NCI-H128 (cell line): Measurements from ENCODE around the gene MAP3K21.

Experiments used
- DNase-seq: peaks from one replicate; lab custom pipeline; 2025; ENCODE audit not compliant: unreplicated experiment; lab: John Stamatoyannopoulos, UW

MAP3K21 gene

DNA sequence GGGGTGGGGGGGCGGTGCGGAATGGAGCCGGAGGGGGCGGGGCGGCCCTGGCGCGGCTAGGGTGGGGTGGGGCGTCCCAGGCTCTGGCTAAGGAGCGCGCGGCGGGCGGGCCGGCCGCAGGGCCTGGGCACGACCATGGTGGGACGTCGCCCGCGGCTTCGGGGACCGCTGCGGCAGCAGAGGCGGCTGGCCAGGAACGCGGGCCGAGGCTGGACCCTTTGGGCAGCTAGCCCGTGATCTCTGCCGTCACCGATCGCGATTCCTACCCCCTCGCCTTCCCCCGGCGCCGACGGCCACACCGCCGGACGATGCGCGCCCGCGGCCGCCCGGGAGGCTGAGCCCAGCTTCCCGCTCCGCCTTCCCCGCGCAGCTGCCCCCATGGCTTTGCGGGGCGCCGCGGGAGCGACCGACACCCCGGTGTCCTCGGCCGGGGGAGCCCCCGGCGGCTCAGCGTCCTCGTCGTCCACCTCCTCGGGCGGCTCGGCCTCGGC, at the start of gene MAP3K21:
TSS of gene MAP3K21 (plus strand) at position 74 of the 491 bp plus-strand sequence. CDS start at position 379, 305 bp downstream.
- DNase-seq: no peak

DNA sequence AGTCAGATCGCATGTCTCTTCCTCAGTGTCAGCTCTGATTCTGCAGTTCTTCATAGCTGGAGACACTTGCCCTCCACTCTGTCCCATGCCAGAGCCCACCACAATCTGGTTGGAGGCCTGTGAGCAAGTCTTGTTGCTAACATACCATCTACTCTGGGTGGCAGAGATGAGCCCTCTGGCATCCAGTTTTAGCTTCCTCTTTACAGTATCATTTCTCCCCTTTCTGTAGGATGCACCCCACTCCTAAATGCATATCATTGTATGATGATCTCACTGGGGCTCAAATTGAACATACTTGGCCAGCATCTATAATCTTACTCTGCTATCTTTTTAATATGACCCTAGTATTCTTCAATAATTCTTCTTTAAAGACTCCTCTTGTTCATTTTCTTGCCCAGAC, 48.9 kb upstream of the MAP3K21 start:
- DNase-seq: no peak

GRCh38 chr1:233279971-233280370, 47.6 kb upstream of the MAP3K21 start:
- no peak for DNase-seq

DNA sequence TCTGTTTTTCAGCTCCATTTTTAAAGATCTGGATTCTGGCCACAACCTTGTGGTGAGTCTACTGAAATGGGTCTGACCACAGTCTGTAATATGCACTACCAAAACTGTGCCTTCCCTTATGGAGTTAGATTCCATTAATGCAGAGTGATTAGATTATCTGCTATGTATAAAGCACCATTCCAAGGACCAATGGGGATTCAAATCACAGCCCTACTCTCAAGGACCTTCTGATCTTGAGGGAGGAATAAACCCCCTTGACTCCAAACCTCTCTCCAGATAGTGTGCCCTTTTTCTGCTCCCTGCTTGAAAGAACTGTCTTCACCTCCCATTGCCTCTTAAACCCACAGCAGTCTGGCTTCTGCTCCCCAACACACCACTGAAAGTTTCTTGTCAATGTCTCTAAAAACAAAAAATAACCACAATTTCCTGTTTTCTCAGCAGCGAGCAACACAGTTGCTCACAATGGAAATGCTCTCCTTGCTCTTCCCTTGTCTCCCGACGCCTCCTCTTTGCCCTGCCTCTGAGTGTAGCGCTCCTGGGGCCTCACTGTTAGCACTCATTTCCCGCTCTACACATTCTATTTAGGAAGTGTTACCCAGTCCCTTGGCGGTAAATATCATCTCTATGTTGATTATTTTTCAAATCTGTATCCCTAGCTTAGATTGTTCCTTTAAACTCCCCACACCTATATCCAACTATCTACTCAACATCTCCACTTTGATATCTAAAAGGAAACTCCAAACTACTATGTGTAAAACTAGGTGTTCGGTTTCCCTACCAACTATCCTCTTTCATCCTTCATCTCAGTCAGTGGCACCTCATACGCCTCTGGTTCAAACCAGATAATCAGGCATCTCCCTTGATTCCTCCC, 45.6 kb upstream of the MAP3K21 start:
- no peak for DNase-seq

DNA sequence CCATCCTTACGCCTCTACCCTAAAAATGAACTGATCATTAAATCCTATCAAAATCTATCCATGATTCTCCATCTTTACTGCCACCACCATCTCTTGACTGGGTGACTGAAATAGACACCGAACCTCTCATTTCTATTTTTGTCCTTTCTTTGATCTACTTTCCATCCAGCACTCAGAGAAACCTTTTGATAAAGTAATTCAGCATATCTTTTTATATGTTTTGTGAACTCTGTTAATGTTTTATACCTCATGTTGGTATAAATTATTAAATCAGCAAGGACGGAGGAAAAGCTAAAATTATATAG, 45.0 kb upstream of the MAP3K21 start:
- DNase-seq: no peak

- peak; percentile 68 for DNase-seq
These were observed 37.8 kb upstream of the MAP3K21 start for GRCh38 chr1:233289676-233290075.

DNA sequence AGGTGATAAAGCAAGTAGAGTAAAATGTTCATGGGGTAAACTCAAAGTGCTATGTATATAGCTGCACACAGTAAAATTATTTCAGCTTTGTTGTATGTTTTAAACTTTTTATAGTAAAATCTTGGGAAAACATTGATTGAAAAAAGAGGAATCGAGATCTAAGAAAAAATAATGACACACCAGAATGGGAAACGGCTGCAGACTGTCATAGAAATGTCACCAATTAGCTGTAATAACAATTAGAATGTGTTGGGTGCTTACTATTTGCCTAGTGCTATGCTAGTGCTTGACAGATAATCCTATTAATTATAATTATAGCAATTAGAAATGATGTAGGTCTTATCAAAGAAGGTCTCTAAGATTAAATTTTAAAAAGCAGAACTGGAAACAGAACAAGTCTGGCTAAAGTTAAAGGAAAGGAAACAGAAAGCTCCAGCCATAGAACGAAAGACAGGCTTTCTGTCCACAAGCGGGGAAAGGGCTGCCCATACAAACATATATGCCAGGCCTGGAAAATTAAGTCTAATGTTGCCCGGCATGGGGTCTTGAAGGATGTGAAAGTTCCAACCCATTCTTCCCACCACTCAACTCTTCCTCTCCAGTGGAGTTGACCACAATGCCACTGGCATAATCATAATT, 37.0 kb upstream of the MAP3K21 start:
- no peak for DNase-seq

GRCh38 chr1:233293556-233294446, 33.7 kb upstream of the MAP3K21 start:
- no peak for DNase-seq

GRCh38 chr1:233294913-233295236, 32.6 kb upstream of the MAP3K21 start:
- no peak for DNase-seq

GRCh38 chr1:233295237-233295974, 32.1 kb upstream of the MAP3K21 start, which contains the start of gene PCNX2:
Gene PCNX2, minus strand, starts transcription at chr1:233295725. Its CDS starts 247 bp downstream, at chr1:233295478.
- peak; percentile 67 for DNase-seq

DNA sequence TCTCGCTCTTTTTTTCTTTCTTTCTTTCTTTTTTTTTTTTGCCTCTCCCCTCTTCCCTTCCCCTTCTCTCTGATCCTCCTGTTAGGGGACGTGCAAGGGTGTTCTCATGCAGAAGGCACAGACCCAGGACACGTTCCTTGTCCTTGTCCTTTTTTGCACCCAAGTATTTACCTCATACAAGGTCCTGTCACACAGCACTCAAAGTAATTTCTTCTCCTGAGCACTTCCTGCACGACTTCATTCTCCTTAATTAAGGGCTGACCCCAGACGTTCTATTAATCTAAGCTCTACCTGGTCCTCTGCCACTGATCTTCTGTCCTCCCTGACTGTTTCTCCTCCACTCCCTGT, 31.6 kb upstream of the MAP3K21 start:
- no peak for DNase-seq

GRCh38 chr1:233299450-233299849, 28.1 kb upstream of the MAP3K21 start:
- no peak for DNase-seq

- DNase-seq: no peak
These were observed 27.2 kb upstream of the MAP3K21 start for GRCh38 chr1:233300326-233300725.

- DNase-seq: peak; percentile 20
These were observed 22.9 kb upstream of the MAP3K21 start for GRCh38 chr1:233304489-233305102.

DNA sequence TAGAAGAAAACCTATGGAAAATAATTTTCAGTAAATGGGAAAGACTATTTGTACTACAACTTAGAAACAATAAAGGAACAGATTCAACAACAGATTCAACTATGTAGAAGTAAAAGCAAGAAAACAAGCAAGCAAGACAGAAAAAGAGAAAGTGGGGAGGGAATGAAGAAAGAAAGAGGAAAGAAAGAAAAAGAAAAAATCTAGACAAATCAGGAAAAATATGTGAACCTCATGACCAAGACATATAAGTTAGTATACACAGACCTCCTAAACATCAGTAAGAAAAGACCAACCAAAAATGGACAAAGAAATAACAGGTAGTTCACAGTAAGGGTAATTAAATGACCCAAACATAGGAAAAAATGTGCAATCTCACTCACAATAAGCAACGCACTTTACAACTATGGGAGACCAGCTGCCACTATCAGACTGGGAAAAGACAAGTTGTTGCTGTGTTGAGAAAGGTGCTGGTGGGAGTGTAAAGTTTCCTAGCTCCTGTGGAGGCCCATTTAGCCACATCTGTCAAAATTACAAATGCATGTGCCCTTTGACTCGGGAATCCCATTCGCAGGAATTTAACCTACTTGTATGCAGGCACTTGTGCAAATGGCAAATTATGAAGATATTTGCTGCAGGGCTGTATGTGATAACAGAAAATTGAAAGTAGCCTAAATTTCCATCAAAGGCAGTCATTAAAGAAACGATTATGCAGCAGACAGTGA, 13.9 kb upstream of the MAP3K21 start:
- DNase-seq: no peak

DNA sequence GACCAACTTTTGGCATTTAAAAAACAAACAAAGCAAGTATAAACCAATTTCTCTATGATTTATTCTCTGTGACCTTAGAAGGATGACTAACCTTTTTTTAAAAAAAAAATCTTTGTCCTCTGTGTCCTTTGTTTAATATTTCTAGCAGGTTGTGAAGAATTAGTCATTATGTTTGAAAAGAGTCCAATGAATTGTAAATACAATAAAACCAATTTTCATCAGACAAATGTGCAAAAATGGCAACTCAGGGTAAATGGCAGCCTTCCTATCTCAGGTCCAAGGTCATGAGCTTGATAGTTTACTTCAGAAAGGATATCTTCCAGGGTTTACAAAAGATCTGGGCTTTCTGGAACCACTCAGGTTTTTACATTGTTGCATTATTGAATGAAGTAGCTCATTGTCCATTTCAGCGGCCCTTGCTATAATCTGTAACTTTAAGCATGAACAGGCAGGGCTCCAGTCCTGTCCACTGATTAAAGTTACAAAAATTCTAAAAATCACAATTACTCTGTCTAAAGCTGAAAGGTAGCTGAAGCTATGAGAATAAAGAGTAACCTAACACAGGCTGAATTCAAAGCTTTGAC, 11.7 kb upstream of the MAP3K21 start:
- DNase-seq: no peak

- DNase-seq: no peak
These were observed 11.1 kb upstream of the MAP3K21 start for GRCh38 chr1:233316473-233316872.

- DNase-seq: no peak
These were observed 8.3 kb upstream of the MAP3K21 start for GRCh38 chr1:233319272-233319671.

- no peak for DNase-seq
These were observed 7.5 kb upstream of the MAP3K21 start for GRCh38 chr1:233320023-233320422.
